Astrocyte (in vitro differentiated cells and primary cell): ENCODE data around the gene MAN1C1. TPM values are rescaled to one million over a fixed set of nuclear protein-coding genes. Genes with fewer than 3 reads are reported as not detected.

ENCODE experiments used
- DNase-seq: peaks from one replicate; pipeline ENCODE4 v3.0.0-alpha.2; 2010; ENCODE audit warnings: low read depth
- FAIRE-seq: peaks from 2 replicates; lab custom pipeline; 2011; peaks lifted over from hg19 to GRCh38; lab: Jason Lieb, UNC
- H2AFZ ChIP-seq: 2 replicates; pipeline ENCODE4 v1.6.0; 2012; ENCODE audit warnings: low read depth, low read length, inconsistent platforms
- H3K27ac ChIP-seq: 2 replicates; pipeline ENCODE4 v1.5.1; 2011; ENCODE audit warnings: low read depth, low read length, inconsistent platforms
- H3K27me3 ChIP-seq: 2 replicates; pipeline ENCODE4 v1.6.0; 2011; ENCODE audit warnings: low read length, inconsistent platforms; ENCODE audit not compliant: insufficient read depth
- H3K36me3 ChIP-seq: 2 replicates; pipeline ENCODE4 v1.5.1; 2011; ENCODE audit warnings: low read length, inconsistent platforms; ENCODE audit not compliant: insufficient read depth
- H3K4me1 ChIP-seq: 2 replicates; pipeline ENCODE4 v1.5.1; 2011; ENCODE audit warnings: low read length, inconsistent platforms; ENCODE audit not compliant: insufficient read depth
- H3K4me2 ChIP-seq: 2 replicates; pipeline ENCODE4 v1.6.0; 2012; ENCODE audit warnings: low read length, inconsistent platforms
- H3K4me3 ChIP-seq: 2 replicates; pipeline ENCODE4 v1.5.1; 2011; ENCODE audit warnings: low read depth, mild to moderate bottlenecking, low read length, inconsistent platforms; ENCODE audit not compliant: insufficient read depth
- H3K79me2 ChIP-seq: 2 replicates; pipeline ENCODE4 v1.6.0; 2012; ENCODE audit warnings: mild to moderate bottlenecking, low read length, inconsistent platforms; ENCODE audit not compliant: insufficient read depth
- H3K9ac ChIP-seq: 2 replicates; pipeline ENCODE4 v1.6.0; 2012; ENCODE audit warnings: mild to moderate bottlenecking, low read length, inconsistent platforms
- H3K9me3 ChIP-seq: 2 replicates; pipeline ENCODE4 v1.5.1; 2012; ENCODE audit warnings: low read depth, mild to moderate bottlenecking, low read length, inconsistent platforms; ENCODE audit not compliant: insufficient read depth
- H4K20me1 ChIP-seq: 2 replicates; pipeline ENCODE4 v1.6.0; 2012; ENCODE audit warnings: low read length, inconsistent platforms; ENCODE audit not compliant: insufficient read depth
- H3K27ac Mint-ChIP-seq: one replicate; pipeline ENCODE4 v1.8.0; 2021; ENCODE audit warnings: mild to moderate bottlenecking, mixed read lengths; ENCODE audit not compliant: unreplicated experiment
- H3K27me3 Mint-ChIP-seq: one replicate; pipeline ENCODE4 v1.8.0; 2021; ENCODE audit warnings: low read depth, mixed read lengths; ENCODE audit not compliant: unreplicated experiment
- H3K36me3 Mint-ChIP-seq: one replicate; pipeline ENCODE4 v1.8.0; 2021; ENCODE audit warnings: low read depth, mixed read lengths; ENCODE audit not compliant: unreplicated experiment
- H3K4me1 Mint-ChIP-seq: one replicate; pipeline ENCODE4 v1.8.0; 2021; ENCODE audit warnings: low read depth, mixed read lengths; ENCODE audit not compliant: unreplicated experiment
- H3K4me3 Mint-ChIP-seq: one replicate; pipeline ENCODE4 v1.8.0; 2021; ENCODE audit warnings: mild to moderate bottlenecking, moderate library complexity, mixed read lengths; ENCODE audit not compliant: unreplicated experiment
- H3K9me3 Mint-ChIP-seq: one replicate; pipeline ENCODE4 v1.8.0; 2021; ENCODE audit warnings: mild to moderate bottlenecking, mixed read lengths; ENCODE audit not compliant: unreplicated experiment
- EZH2 ChIP-seq: IDR thresholded peaks from 2 replicates; pipeline ENCODE4 v1.6.1; 2012; ENCODE audit warnings: mild to moderate bottlenecking, low read length, inconsistent platforms; ENCODE audit not compliant: insufficient read depth
- total RNA-seq: library from RNA; stranded (reverse); gene quantifications from 2 replicates; pipeline ENCODE4 v1.2.1, GENCODE V29; 2021
- TF ChIP-seq, protein P1 (sequence below): IDR thresholded peaks from 2 replicates; pipeline ENCODE4 v1.5.1; 2011; ENCODE audit warnings: low read depth, mild to moderate bottlenecking, inconsistent platforms, low read length, moderate library complexity; ENCODE audit not compliant: insufficient read depth

Gene MAN1C1
- total RNA-seq, 1 donor from 2014 or later: 0.86 TPM

DNA sequence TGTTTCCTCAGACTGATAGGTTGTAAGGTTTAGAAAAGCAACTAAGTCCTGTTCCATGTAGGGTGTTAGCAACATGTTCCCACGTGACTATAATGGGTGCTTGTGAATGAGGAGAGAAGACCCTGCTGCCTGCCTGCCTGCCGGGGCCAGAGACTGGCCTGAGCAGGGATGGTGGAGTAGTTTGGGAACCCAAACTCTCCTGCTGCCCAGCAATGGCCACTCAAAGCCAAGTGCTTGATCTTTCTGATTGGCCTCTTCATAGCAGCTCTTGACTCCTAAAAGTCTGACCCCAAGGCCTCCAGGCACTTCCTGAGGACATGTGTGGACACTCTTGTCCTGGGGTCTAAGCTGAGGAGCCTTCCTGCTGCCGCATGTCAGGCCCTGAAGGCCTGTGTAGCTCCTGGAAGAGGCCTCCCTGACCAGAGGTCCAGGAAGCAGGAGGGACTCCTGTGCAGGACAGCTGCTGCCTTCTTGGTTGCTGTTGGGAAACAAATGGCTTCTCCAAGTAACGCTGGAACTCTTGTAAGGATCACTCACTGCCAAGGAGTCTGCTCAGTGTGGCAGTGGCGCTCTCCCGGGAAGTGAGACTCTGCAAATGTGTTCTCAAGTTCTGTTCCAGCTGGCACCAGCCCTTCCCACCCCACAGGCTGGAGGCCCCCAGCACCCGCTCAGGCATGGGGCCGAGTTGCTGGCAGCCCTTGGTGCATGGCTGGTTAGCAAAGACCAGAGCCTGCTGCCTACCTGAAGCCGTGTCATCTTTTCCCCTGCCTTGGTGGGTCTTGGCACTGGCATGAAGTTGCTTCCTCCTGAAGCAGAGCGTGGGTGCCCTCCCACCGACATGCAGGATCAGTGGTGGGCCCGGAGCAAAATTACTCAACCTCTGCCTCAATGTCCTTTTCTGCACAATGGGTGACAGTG, 35.5 kb downstream of the MAN1C1 start:
- no peak overlapping the region for H3K4me3 ChIP-seq
- H3K27ac ChIP-seq: no peak overlapping the region
- H2AFZ ChIP-seq: no peak overlapping the region
- H3K27me3 ChIP-seq: peaks cover 17% of the 10 kb centered on the region
- no peaks in the 10 kb centered on the region for H3K36me3 Mint-ChIP-seq
- no peaks in the 10 kb centered on the region for H3K9me3 Mint-ChIP-seq
- no peaks in the 10 kb centered on the region for H3K36me3 ChIP-seq
- H4K20me1 ChIP-seq: no peaks in the 10 kb centered on the region
- H3K9me3 ChIP-seq: no peaks in the 10 kb centered on the region
- FAIRE-seq (no peak), DNase-seq (no peak)
- TF ChIP-seq EZH2: no peak
- no peak overlapping the region for H3K9ac ChIP-seq
- no peak overlapping the region for H3K27ac Mint-ChIP-seq
- no peak overlapping the region for H3K4me2 ChIP-seq
- no peak overlapping the region for H3K4me3 Mint-ChIP-seq
- H3K79me2 ChIP-seq: no peaks in the 10 kb centered on the region
- H3K27me3 Mint-ChIP-seq: peaks cover 37% of the 10 kb centered on the region
- no peaks in the 10 kb centered on the region for H3K4me1 ChIP-seq
- no peaks in the 10 kb centered on the region for H3K4me1 Mint-ChIP-seq

DNA sequence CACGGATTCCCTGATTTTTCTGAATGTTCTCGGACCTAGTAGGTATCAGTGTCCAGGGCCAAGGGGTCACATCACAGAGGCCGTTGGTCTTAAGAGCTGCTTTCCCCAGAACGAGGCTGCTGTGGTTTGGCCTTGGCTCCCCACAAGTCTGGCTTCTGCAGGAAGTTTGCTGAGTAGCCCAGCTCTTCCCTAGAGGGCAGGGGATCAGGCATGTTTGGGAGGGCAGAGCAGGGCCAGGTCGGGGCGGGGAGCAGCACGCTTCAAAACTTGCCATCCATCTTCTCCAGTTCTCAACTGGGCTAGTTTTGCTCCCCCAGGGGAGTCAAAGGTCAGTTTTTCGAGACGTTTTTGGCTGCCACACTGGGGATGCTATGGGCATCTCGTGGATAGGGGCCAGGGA, 37.0 kb downstream of the MAN1C1 start:
- H3K27ac Mint-ChIP-seq: no peak overlapping the region
- FAIRE-seq: no peak

DNA sequence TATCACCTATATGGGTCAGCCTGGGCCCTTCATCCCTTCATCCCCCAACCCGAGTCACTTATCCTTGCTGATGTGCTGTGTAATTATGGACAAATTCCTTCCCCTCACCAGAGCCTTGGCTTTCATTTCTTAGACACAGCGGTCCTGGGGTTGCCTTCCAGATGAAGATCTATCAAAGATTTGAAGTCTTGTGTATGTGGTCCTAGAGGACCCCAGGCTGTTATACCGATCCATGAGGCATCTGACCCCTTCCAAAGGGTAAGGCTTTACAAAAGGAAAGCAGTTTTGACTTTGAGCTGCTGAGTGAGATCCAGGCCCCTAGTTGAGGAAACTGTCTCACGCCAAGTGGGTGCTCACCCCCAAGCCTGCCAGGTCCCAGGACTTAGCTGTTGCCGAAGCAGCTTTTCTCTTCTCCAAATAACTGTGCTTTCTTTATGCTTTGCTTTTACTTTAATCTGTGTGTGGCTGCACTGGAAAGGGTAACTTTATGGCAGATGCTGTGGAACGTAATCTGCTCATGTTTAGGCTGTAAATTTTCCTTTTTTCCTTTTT, 37.6 kb downstream of the MAN1C1 start:
- Mint-ChIP-seq H3K4me1 (no peaks in the 10 kb centered on the region), H3K36me3 (no peaks in the 10 kb centered on the region), H3K27me3 (peaks cover 35% of the 10 kb centered on the region), H3K4me3 (no peak overlapping the region), H3K27ac (no peak overlapping the region), H3K9me3 (no peaks in the 10 kb centered on the region)
- Histone ChIP-seq H3K27me3 (peaks cover 5% of the 10 kb centered on the region), H3K9me3 (no peaks in the 10 kb centered on the region), H3K27ac (no peak overlapping the region), H3K4me3 (no peak overlapping the region), H3K9ac (no peak overlapping the region), H3K4me1 (no peaks in the 10 kb centered on the region), H3K36me3 (no peaks in the 10 kb centered on the region), H4K20me1 (no peaks in the 10 kb centered on the region), H3K4me2 (no peak overlapping the region), H3K79me2 (no peaks in the 10 kb centered on the region), H2AFZ (no peak overlapping the region)
- TF ChIP-seq EZH2: no peak
- TF ChIP-seq, protein P1, sequence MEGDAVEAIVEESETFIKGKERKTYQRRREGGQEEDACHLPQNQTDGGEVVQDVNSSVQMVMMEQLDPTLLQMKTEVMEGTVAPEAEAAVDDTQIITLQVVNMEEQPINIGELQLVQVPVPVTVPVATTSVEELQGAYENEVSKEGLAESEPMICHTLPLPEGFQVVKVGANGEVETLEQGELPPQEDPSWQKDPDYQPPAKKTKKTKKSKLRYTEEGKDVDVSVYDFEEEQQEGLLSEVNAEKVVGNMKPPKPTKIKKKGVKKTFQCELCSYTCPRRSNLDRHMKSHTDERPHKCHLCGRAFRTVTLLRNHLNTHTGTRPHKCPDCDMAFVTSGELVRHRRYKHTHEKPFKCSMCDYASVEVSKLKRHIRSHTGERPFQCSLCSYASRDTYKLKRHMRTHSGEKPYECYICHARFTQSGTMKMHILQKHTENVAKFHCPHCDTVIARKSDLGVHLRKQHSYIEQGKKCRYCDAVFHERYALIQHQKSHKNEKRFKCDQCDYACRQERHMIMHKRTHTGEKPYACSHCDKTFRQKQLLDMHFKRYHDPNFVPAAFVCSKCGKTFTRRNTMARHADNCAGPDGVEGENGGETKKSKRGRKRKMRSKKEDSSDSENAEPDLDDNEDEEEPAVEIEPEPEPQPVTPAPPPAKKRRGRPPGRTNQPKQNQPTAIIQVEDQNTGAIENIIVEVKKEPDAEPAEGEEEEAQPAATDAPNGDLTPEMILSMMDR: no peak
- no peak for FAIRE-seq
- DNase-seq: no peak

More for the DNA sequence above, 37.0 kb downstream of the MAN1C1 start:
- H3K27ac ChIP-seq: no peak overlapping the region
- no peak overlapping the region for H3K4me2 ChIP-seq
- TF ChIP-seq, protein P1: no peak
- no peak for TF ChIP-seq EZH2
- Mint-ChIP-seq H3K36me3 (no peaks in the 10 kb centered on the region), H3K4me3 (no peak overlapping the region), H3K4me1 (no peaks in the 10 kb centered on the region), H3K9me3 (no peaks in the 10 kb centered on the region), H3K27me3 (peaks cover 32% of the 10 kb centered on the region)
- H4K20me1 ChIP-seq: no peaks in the 10 kb centered on the region
- no peak overlapping the region for H3K4me3 ChIP-seq
- DNase-seq: no peak
- no peak overlapping the region for H2AFZ ChIP-seq
- H3K79me2 ChIP-seq: no peaks in the 10 kb centered on the region
- no peak overlapping the region for H3K9ac ChIP-seq
- no peaks in the 10 kb centered on the region for H3K36me3 ChIP-seq
- peaks cover 10% of the 10 kb centered on the region for H3K27me3 ChIP-seq
- H3K4me1 ChIP-seq: no peaks in the 10 kb centered on the region
- H3K9me3 ChIP-seq: no peaks in the 10 kb centered on the region
